ENCODE measurements around the gene STIM1.

DNA sequence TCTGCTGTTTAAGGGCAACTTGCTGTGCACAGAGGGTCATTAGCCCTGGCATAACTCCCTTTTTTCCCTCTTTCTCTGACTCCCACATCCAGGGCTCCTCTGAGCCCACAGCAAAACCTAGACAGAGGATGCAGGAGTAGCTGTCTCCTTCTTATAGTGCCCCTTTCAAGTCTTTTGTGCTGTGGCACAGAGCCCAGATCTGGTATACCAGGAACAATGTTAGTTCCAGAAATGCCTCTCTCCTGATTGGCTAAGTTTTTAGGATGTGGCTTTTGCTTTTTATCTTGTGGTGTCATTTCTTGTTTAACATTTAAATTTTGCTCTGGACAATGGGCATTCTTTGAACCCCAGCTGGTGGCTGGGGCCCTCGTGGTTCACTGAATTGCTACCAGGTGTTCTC lies 213.5 kb downstream of the STIM1 start:
- no peak for TF ChIP-seq POLR2A (IDR thresholded peaks at IDR 0.05)
- TF ChIP-seq, protein P1, sequence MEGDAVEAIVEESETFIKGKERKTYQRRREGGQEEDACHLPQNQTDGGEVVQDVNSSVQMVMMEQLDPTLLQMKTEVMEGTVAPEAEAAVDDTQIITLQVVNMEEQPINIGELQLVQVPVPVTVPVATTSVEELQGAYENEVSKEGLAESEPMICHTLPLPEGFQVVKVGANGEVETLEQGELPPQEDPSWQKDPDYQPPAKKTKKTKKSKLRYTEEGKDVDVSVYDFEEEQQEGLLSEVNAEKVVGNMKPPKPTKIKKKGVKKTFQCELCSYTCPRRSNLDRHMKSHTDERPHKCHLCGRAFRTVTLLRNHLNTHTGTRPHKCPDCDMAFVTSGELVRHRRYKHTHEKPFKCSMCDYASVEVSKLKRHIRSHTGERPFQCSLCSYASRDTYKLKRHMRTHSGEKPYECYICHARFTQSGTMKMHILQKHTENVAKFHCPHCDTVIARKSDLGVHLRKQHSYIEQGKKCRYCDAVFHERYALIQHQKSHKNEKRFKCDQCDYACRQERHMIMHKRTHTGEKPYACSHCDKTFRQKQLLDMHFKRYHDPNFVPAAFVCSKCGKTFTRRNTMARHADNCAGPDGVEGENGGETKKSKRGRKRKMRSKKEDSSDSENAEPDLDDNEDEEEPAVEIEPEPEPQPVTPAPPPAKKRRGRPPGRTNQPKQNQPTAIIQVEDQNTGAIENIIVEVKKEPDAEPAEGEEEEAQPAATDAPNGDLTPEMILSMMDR (IDR thresholded peaks at IDR 0.05) = no peak

Data from Peyer's patch (tissue), 4 donors.